ENCODE data around the gene OR56B1.
"Not testable (repeated sequence)": the region's sequence is repeated elsewhere in the genome, so short reads cannot be mapped to it uniquely, and the experiment has no call there.

Gene OR56B1

GRCh38 chr11:5736396-5736795 is at the start of gene OR56B1:
OR56B1 (plus strand) TSS chr11:5736448; CDS start chr11:5736517, 69 bp downstream.
- no peaks in the 10 kb centered on the region for H3K4me1 ChIP-seq (ENCODE audit: control insufficient read depth, low read depth, low read length)
- no peaks in the 10 kb centered on the region for H3K27me3 ChIP-seq (ENCODE audit: control insufficient read depth, insufficient read depth, low read length)
- H3K9me3 ChIP-seq (ENCODE audit: control insufficient read depth, low read depth, low read length), result no peaks in the 10 kb centered on the region
- H3K27ac ChIP-seq (ENCODE audit: low read length), result no peak within 1 kb of the TSS
- no peak within 1 kb of the TSS for H3K9ac ChIP-seq (ENCODE audit: low read length)
- no peaks in the 10 kb centered on the region for H3K36me3 ChIP-seq (ENCODE audit: control insufficient read depth, low read depth, low read length)
- H3K4me3 ChIP-seq (ENCODE audit: low read length), result no peak within 1 kb of the TSS

GRCh38 chr11:5688482-5688881 is 47.8 kb upstream of the OR56B1 start:
- Histone ChIP-seq H3K27ac (ENCODE audit: low read length) (no peak overlapping the region), H3K9ac (ENCODE audit: low read length) (no peak overlapping the region), H3K27me3 (ENCODE audit: control insufficient read depth, insufficient read depth, low read length) (no peaks in the 10 kb centered on the region), H3K4me1 (ENCODE audit: control insufficient read depth, low read depth, low read length) (peaks cover 20% of the 10 kb centered on the region), H3K4me3 (ENCODE audit: low read length) (no peak overlapping the region), H3K9me3 (ENCODE audit: control insufficient read depth, low read depth, low read length) (no peaks in the 10 kb centered on the region), H3K36me3 (ENCODE audit: control insufficient read depth, low read depth, low read length) (no peaks in the 10 kb centered on the region)

- Histone ChIP-seq H3K27me3 (ENCODE audit: control insufficient read depth, insufficient read depth, low read length) (no peaks in the 10 kb centered on the region), H3K27ac (ENCODE audit: low read length) (peak within 1 kb of the TSS; percentile 84), H3K9ac (ENCODE audit: low read length) (peak within 1 kb of the TSS; percentile 75), H3K4me3 (ENCODE audit: low read length) (peak within 1 kb of the TSS; percentile 61), H3K36me3 (ENCODE audit: control insufficient read depth, low read depth, low read length) (no peaks in the 10 kb centered on the region), H3K9me3 (ENCODE audit: control insufficient read depth, low read depth, low read length) (no peaks in the 10 kb centered on the region), H3K4me1 (ENCODE audit: control insufficient read depth, low read depth, low read length) (peaks cover 16% of the 10 kb centered on the region)
Measured at GRCh38 chr11:5689551-5689983, 46.7 kb upstream of the OR56B1 start, which contains the start of gene TRIM22. TRIM22 (plus strand) TSS chr11:5689790; CDS start chr11:5696233, 6,443 bp downstream.

GRCh38 chr11:5690216-5690615 is 46.0 kb upstream of the OR56B1 start:
- H3K27ac ChIP-seq (ENCODE audit: low read length), result peak overlapping the region; percentile 84
- peaks cover 16% of the 10 kb centered on the region for H3K4me1 ChIP-seq (ENCODE audit: control insufficient read depth, low read depth, low read length)
- peak overlapping the region; percentile 75 for H3K9ac ChIP-seq (ENCODE audit: low read length)
- no peaks in the 10 kb centered on the region for H3K27me3 ChIP-seq (ENCODE audit: control insufficient read depth, insufficient read depth, low read length)
- no peaks in the 10 kb centered on the region for H3K9me3 ChIP-seq (ENCODE audit: control insufficient read depth, low read depth, low read length)
- no peaks in the 10 kb centered on the region for H3K36me3 ChIP-seq (ENCODE audit: control insufficient read depth, low read depth, low read length)
- H3K4me3 ChIP-seq (ENCODE audit: low read length), result peak overlapping the region; percentile 61

- H3K27ac ChIP-seq (ENCODE audit: low read length), result no peak overlapping the region
- peak overlapping the region; percentile 61 for H3K4me3 ChIP-seq (ENCODE audit: low read length)
- H3K4me1 ChIP-seq (ENCODE audit: control insufficient read depth, low read depth, low read length), result peaks cover 16% of the 10 kb centered on the region
Measured at GRCh38 chr11:5690736-5691135, 45.5 kb upstream of the OR56B1 start.

GRCh38 chr11:5691238-5691963 is 44.8 kb upstream of the OR56B1 start:
- H3K36me3 ChIP-seq (ENCODE audit: control insufficient read depth, low read depth, low read length); H3K9me3 ChIP-seq (ENCODE audit: control insufficient read depth, low read depth, low read length); H3K27me3 ChIP-seq (ENCODE audit: control insufficient read depth, insufficient read depth, low read length); H3K9ac ChIP-seq (ENCODE audit: low read length); H3K27ac ChIP-seq (ENCODE audit: low read length): not testable (repeated sequence)
- Histone ChIP-seq H3K4me1 (ENCODE audit: control insufficient read depth, low read depth, low read length) (peaks cover 16% of the 10 kb centered on the region), H3K4me3 (ENCODE audit: low read length) (peak overlapping the region; percentile 61)

More at GRCh38 chr11:5690736-5691135, 45.5 kb upstream of the OR56B1 start:
- no peaks in the 10 kb centered on the region for H3K36me3 ChIP-seq (ENCODE audit: control insufficient read depth, low read depth, low read length)
- H3K9me3 ChIP-seq (ENCODE audit: control insufficient read depth, low read depth, low read length), result no peaks in the 10 kb centered on the region
- H3K27me3 ChIP-seq (ENCODE audit: control insufficient read depth, insufficient read depth, low read length), result no peaks in the 10 kb centered on the region
- peak overlapping the region; percentile 75 for H3K9ac ChIP-seq (ENCODE audit: low read length)

GRCh38 chr11:5691964-5692361 is 44.3 kb upstream of the OR56B1 start:
- H3K9ac ChIP-seq (ENCODE audit: low read length), result no peak overlapping the region
- peak overlapping the region; percentile 13 for H3K4me3 ChIP-seq (ENCODE audit: low read length)
- H3K9me3 ChIP-seq (ENCODE audit: control insufficient read depth, low read depth, low read length), result no peaks in the 10 kb centered on the region
- peaks cover 16% of the 10 kb centered on the region for H3K4me1 ChIP-seq (ENCODE audit: control insufficient read depth, low read depth, low read length)
- no peaks in the 10 kb centered on the region for H3K27me3 ChIP-seq (ENCODE audit: control insufficient read depth, insufficient read depth, low read length)
- H3K36me3 ChIP-seq (ENCODE audit: control insufficient read depth, low read depth, low read length), result peaks cover 4% of the 10 kb centered on the region
- H3K27ac ChIP-seq (ENCODE audit: low read length), result no peak overlapping the region

GRCh38 chr11:5694642-5695041 is 41.6 kb upstream of the OR56B1 start:
- Histone ChIP-seq H3K9me3 (ENCODE audit: control insufficient read depth, low read depth, low read length) (no peaks in the 10 kb centered on the region), H3K4me3 (ENCODE audit: low read length) (no peak overlapping the region), H3K27me3 (ENCODE audit: control insufficient read depth, insufficient read depth, low read length) (no peaks in the 10 kb centered on the region), H3K27ac (ENCODE audit: low read length) (no peak overlapping the region), H3K4me1 (ENCODE audit: control insufficient read depth, low read depth, low read length) (peaks cover 11% of the 10 kb centered on the region), H3K36me3 (ENCODE audit: control insufficient read depth, low read depth, low read length) (peaks cover 16% of the 10 kb centered on the region), H3K9ac (ENCODE audit: low read length) (no peak overlapping the region)

GRCh38 chr11:5695580-5695979 is 40.7 kb upstream of the OR56B1 start:
- no peaks in the 10 kb centered on the region for H3K9me3 ChIP-seq (ENCODE audit: control insufficient read depth, low read depth, low read length)
- no peak overlapping the region for H3K4me3 ChIP-seq (ENCODE audit: low read length)
- H3K4me1 ChIP-seq (ENCODE audit: control insufficient read depth, low read depth, low read length), result peaks cover 2% of the 10 kb centered on the region
- no peak overlapping the region for H3K27ac ChIP-seq (ENCODE audit: low read length)
- H3K27me3 ChIP-seq (ENCODE audit: control insufficient read depth, insufficient read depth, low read length), result no peaks in the 10 kb centered on the region
- H3K36me3 ChIP-seq (ENCODE audit: control insufficient read depth, low read depth, low read length), result peaks cover 16% of the 10 kb centered on the region
- no peak overlapping the region for H3K9ac ChIP-seq (ENCODE audit: low read length)

- Histone ChIP-seq H3K27me3 (ENCODE audit: control insufficient read depth, insufficient read depth, low read length) (no peaks in the 10 kb centered on the region), H3K36me3 (ENCODE audit: control insufficient read depth, low read depth, low read length) (peaks cover 20% of the 10 kb centered on the region), H3K27ac (ENCODE audit: low read length) (no peak overlapping the region), H3K9ac (ENCODE audit: low read length) (no peak overlapping the region), H3K4me3 (ENCODE audit: low read length) (no peak overlapping the region), H3K4me1 (ENCODE audit: control insufficient read depth, low read depth, low read length) (no peaks in the 10 kb centered on the region), H3K9me3 (ENCODE audit: control insufficient read depth, low read depth, low read length) (no peaks in the 10 kb centered on the region)
Measured at GRCh38 chr11:5696210-5696609, 40.0 kb upstream of the OR56B1 start.

- Histone ChIP-seq H3K9me3 (ENCODE audit: control insufficient read depth, low read depth, low read length) (no peaks in the 10 kb centered on the region), H3K4me1 (ENCODE audit: control insufficient read depth, low read depth, low read length) (no peaks in the 10 kb centered on the region), H3K9ac (ENCODE audit: low read length) (no peak overlapping the region), H3K27ac (ENCODE audit: low read length) (no peak overlapping the region), H3K4me3 (ENCODE audit: low read length) (no peak overlapping the region), H3K27me3 (ENCODE audit: control insufficient read depth, insufficient read depth, low read length) (no peaks in the 10 kb centered on the region), H3K36me3 (ENCODE audit: control insufficient read depth, low read depth, low read length) (peaks cover 24% of the 10 kb centered on the region)
Measured at GRCh38 chr11:5698281-5698680, 38.0 kb upstream of the OR56B1 start.

Measured in iPS-18a (cell line).